Measurements from ENCODE around the gene TNNT3.
A peak's percentile ranks its signal among the peaks of the same experiment; 100 is the strongest.
"Not testable (repeated sequence)": the region's sequence is repeated elsewhere in the genome, so short reads cannot be mapped to it uniquely, and the experiment has no call there.

TNNT3 gene

GRCh38 chr11:1882265-1883238, 37.0 kb upstream of the TNNT3 start:
- Histone ChIP-seq H4K20me1 (ENCODE audit: control insufficient read depth, insufficient read depth, low read depth, low read length) (peaks cover 3% of the 10 kb centered on the region; the same call in 1 of the 2 replicates), H3F3A (ENCODE audit: control insufficient read depth, insufficient read depth) (no peaks in the 10 kb centered on the region), H3K4me2 (ENCODE audit: low read length) (0 out of 2 replicates have a peak overlapping the region, but pooled peaks have one; percentile 20), H3K79me2 (ENCODE audit: control insufficient read depth, low read length) (no peaks in the 10 kb centered on the region), H3K9me2 (replicated peaks; ENCODE audit: control insufficient read depth, low read length) (no peaks in the 10 kb centered on the region), H3K4me3 (ENCODE audit: low read length) (no peak overlapping the region), H3K27me3 (ENCODE audit: control insufficient read depth, low read length) (no peaks in the 10 kb centered on the region), H3K27ac (ENCODE audit: low read depth, low read length) (no peak overlapping the region), H3K4me1 (ENCODE audit: control insufficient read depth, low read length) (peaks cover 21% of the 10 kb centered on the region), H3K36me3 (ENCODE audit: control insufficient read depth, low read length) (peaks cover 45% of the 10 kb centered on the region), H3K9me3 (ENCODE audit: control insufficient read depth, insufficient read depth, low read length) (no peaks in the 10 kb centered on the region)
- TF ChIP-seq, protein P1, sequence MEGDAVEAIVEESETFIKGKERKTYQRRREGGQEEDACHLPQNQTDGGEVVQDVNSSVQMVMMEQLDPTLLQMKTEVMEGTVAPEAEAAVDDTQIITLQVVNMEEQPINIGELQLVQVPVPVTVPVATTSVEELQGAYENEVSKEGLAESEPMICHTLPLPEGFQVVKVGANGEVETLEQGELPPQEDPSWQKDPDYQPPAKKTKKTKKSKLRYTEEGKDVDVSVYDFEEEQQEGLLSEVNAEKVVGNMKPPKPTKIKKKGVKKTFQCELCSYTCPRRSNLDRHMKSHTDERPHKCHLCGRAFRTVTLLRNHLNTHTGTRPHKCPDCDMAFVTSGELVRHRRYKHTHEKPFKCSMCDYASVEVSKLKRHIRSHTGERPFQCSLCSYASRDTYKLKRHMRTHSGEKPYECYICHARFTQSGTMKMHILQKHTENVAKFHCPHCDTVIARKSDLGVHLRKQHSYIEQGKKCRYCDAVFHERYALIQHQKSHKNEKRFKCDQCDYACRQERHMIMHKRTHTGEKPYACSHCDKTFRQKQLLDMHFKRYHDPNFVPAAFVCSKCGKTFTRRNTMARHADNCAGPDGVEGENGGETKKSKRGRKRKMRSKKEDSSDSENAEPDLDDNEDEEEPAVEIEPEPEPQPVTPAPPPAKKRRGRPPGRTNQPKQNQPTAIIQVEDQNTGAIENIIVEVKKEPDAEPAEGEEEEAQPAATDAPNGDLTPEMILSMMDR (IDR thresholded peaks at IDR 0.05; ENCODE audit: low read depth, low read length, poor library complexity, severe bottlenecking), result peak; percentile 91
- no peak for TF ChIP-seq EZH2phosphoT487 (IDR thresholded peaks at IDR 0.05; ENCODE audit: borderline replicate concordance, low read length)

DNA sequence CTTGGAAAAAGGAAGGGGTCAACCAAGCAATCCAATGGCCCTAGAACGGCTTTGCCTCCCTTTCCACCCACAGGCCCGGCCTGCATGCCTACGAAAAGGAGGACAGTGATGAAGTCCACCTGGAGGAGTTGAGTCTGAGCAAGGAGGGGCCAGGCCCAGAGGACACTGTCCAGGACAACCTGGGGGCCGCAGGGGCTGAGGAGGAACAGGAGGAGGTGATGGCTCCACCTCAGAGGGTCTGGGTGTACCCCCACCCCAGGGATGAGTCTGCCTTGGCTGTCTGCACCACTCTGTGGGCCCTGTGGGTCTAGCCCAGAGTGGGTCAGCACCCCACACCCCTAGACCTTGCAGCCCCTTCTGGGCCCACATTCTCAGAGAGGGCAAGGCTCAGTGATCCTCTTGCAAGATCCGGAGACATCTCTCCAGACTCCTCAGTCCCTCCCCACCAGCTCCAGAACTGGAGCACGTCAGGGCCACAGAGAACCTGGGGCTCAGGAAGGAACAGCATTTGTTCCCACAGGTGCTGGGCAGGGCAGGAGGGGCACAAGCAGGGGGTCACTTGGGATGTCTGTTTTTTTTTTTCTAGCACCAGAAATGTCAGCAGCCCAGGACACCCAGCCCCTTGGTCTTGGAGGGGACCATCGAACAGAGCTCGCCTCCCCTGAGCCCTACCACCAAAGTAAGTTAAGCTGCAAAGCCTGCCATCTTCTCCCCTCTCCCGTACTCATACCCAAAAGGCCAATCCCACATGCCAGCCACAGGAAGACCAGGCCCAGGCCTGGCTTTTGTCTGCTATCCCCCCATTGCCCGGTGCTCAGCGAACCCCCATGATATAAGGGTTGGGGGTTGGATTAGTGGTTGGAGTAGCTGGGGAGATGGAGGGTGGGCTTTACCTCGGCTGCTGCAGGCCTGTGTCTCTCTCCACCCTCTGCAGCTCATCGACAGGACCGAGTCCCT, 35.9 kb upstream of the TNNT3 start:
- H3K4me3 ChIP-seq (ENCODE audit: low read length), result no peak overlapping the region
- H3K27ac ChIP-seq (ENCODE audit: low read depth, low read length), result no peak overlapping the region
- H3K27me3 ChIP-seq (ENCODE audit: control insufficient read depth, low read length), result no peaks in the 10 kb centered on the region
- peaks cover 21% of the 10 kb centered on the region for H3K4me1 ChIP-seq (ENCODE audit: control insufficient read depth, low read length)
- TF ChIP-seq, protein P1 (IDR thresholded peaks at IDR 0.05; ENCODE audit: low read depth, low read length, poor library complexity, severe bottlenecking), result no peak
- TF ChIP-seq EZH2phosphoT487 (IDR thresholded peaks at IDR 0.05; ENCODE audit: borderline replicate concordance, low read length), result no peak
- no peaks in the 10 kb centered on the region for H3K9me2 ChIP-seq (replicated peaks; ENCODE audit: control insufficient read depth, low read length)
- H3K79me2 ChIP-seq (ENCODE audit: control insufficient read depth, low read length), result no peaks in the 10 kb centered on the region
- no peaks in the 10 kb centered on the region for H3F3A ChIP-seq (ENCODE audit: control insufficient read depth, insufficient read depth)
- peaks cover 55% of the 10 kb centered on the region for H3K36me3 ChIP-seq (ENCODE audit: control insufficient read depth, low read length)
- H3K4me2 ChIP-seq (ENCODE audit: low read length), result no peak overlapping the region
- H3K9me3 ChIP-seq (ENCODE audit: control insufficient read depth, insufficient read depth, low read length), result no peaks in the 10 kb centered on the region
- H4K20me1 ChIP-seq (ENCODE audit: control insufficient read depth, insufficient read depth, low read depth, low read length), result peaks cover 3% of the 10 kb centered on the region; the same call in 1 of the 2 replicates

GRCh38 chr11:1884303-1884700, 35.2 kb upstream of the TNNT3 start:
- no peak overlapping the region for H3K27ac ChIP-seq (ENCODE audit: low read depth, low read length)
- no peaks in the 10 kb centered on the region for H3K27me3 ChIP-seq (ENCODE audit: control insufficient read depth, low read length)
- TF ChIP-seq, protein P1 (IDR thresholded peaks at IDR 0.05; ENCODE audit: low read depth, low read length, poor library complexity, severe bottlenecking), result no peak
- no peak for TF ChIP-seq EZH2phosphoT487 (IDR thresholded peaks at IDR 0.05; ENCODE audit: borderline replicate concordance, low read length)
- H4K20me1 ChIP-seq (ENCODE audit: control insufficient read depth, insufficient read depth, low read depth, low read length), result peaks cover 3% of the 10 kb centered on the region; the same call in 1 of the 2 replicates
- H3K9me2 ChIP-seq (replicated peaks; ENCODE audit: control insufficient read depth, low read length), result no peaks in the 10 kb centered on the region
- no peak overlapping the region for H3K4me2 ChIP-seq (ENCODE audit: low read length)
- H3K36me3 ChIP-seq (ENCODE audit: control insufficient read depth, low read length), result peaks cover 55% of the 10 kb centered on the region
- H3K4me3 ChIP-seq (ENCODE audit: low read length), result no peak overlapping the region
- H3K79me2 ChIP-seq (ENCODE audit: control insufficient read depth, low read length), result no peaks in the 10 kb centered on the region
- no peaks in the 10 kb centered on the region for H3K9me3 ChIP-seq (ENCODE audit: control insufficient read depth, insufficient read depth, low read length)
- no peaks in the 10 kb centered on the region for H3F3A ChIP-seq (ENCODE audit: control insufficient read depth, insufficient read depth)
- peaks cover 21% of the 10 kb centered on the region for H3K4me1 ChIP-seq (ENCODE audit: control insufficient read depth, low read length)

DNA sequence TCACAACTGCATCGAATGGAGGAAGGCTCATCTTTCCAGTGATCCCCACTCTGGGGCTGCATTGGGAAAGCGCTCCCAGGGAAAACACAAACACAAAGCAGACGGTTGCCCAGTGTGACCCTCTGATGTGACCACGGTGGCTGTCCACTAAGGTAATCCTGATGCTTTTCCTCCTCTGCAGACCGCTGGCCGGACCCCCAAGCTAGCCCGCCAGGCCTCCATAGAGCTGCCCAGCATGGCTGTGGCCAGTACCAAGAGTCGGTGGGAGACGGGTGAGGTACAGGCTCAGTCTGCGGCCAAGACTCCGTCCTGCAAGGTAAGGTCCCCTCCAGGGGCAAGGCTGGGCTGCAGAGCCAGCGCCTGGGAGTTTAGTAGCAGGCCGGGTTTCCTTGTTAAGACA, 33.0 kb upstream of the TNNT3 start:
- not testable (repeated sequence) for H4K20me1 ChIP-seq (ENCODE audit: control insufficient read depth, insufficient read depth, low read depth, low read length); H3K27me3 ChIP-seq (ENCODE audit: control insufficient read depth, low read length); H3F3A ChIP-seq (ENCODE audit: control insufficient read depth, insufficient read depth); H3K27ac ChIP-seq (ENCODE audit: low read depth, low read length); H3K4me3 ChIP-seq (ENCODE audit: low read length); H3K9me3 ChIP-seq (ENCODE audit: control insufficient read depth, insufficient read depth, low read length); H3K4me1 ChIP-seq (ENCODE audit: control insufficient read depth, low read length); H3K79me2 ChIP-seq (ENCODE audit: control insufficient read depth, low read length); H3K4me2 ChIP-seq (ENCODE audit: low read length); H3K9me2 ChIP-seq (replicated peaks; ENCODE audit: control insufficient read depth, low read length)
- H3K36me3 ChIP-seq (ENCODE audit: control insufficient read depth, low read length), result peaks cover 55% of the 10 kb centered on the region
